HG03097 (cell line): Measurements from ENCODE around the gene ZNF664.

Source experiments
- ATAC-seq: cut with Tn5 transposase; IDR thresholded peaks from one replicate; pipeline ENCODE4 v1.9.1; 2021; ENCODE audit not compliant: unreplicated experiment, low FRiP score

The ZNF664 gene

DNA sequence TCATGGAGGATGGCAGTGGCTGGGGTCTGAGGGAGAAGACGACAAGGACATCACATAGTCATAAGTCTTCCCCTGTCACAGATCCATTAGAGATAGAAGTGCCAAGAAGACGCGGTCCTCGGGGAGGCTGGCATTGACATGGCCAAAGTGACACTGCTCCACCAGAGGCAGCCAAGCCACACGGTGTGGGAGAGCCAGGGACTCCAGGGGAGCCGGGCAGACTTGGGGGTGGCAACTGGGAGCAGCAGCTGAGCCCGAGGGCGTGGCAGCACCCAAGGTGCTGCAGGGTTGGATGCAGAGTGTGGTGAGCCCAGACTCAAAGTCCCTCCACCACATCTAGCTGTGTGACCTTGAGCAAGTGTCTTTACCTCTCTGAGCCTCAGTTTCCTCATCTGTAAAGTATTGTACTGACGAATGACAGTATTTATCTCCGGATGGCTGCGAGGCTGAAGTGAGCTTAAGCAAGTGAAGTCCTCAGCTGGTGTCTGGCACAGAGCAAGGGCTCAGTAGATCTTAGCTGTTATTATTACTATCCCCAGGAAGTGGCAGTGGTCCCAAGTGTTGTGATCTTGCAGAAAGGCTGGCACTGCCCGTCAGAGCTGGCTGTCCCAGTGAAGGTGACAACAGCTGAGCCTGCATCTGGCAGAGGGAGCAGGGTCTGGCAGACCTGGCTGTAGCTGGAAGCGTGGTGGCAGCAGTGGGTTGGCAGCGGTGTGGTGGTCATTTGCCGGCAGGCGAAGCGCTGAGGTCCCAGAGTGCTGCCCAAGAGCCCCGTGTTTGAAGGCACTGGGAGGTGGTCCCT is 54.9 kb downstream of the ZNF664 start:
- ATAC-seq, result no peak

GRCh38 chr12:124028555-124028925 is 55.5 kb downstream of the ZNF664 start:
- ATAC-seq, result no peak

DNA sequence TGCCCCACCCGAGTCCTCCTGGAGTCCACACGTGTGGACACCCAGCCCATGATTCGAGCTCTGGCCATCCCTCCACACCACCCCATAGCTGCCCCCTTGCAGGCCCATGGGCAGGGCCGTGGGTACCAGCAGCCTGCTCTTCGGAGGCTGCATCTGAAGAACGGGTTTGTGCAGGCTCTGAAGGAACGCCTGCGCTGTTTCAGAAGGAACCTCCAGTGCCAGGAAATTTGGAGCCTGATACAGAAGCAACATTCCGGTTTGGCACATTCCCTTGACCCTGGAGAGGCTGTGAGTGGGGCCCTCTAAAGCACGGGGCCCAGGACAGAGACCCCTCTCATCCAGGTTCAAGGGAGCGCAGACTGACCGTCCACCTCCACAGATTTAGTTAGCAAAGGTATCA is 57.0 kb downstream of the ZNF664 start:
- ATAC-seq, result no peak

DNA sequence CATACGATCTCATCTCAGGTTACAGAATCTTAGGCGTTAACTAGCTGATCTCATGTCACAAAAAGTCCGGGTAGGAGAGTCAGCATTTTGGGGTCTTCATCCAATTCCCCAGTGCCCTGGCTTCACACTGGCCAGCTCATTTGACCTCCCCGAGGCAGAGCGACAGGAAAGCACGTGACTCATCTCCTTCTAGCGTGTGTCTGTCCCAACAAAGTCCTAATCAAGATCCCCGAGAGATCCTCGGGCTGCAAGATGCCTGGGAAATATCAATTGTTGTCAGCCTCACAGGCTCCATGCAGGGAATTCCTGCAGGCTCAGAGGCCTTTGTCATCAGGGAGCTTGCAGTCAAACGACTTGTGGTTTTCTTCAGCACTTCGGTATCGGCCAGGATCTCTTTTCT is 57.5 kb downstream of the ZNF664 start:
- ATAC-seq, result no peak

DNA sequence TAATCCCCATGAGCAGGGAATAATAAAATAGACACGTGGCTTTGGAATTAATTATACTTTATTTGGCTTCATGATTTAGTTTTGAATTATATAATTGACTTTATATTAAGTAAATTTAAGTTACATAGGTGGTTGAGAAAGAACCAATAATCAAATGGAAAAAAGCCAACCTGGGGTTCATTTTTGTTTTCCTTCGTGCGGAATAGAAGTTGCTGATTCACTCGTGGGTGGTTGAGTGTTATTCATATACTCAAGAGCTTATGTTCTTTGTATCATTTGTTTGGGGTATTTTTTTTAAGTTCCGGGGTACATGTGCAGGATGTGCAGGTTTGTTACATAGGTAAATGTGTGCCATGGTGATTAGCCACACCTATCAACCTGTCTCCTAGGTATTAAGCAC is 58.0 kb downstream of the ZNF664 start:
- no peak for ATAC-seq

- no peak for ATAC-seq
Measured at GRCh38 chr12:124032265-124032886, 59.4 kb downstream of the ZNF664 start.

GRCh38 chr12:124033859-124034258 is 60.8 kb downstream of the ZNF664 start:
- no peak for ATAC-seq

DNA sequence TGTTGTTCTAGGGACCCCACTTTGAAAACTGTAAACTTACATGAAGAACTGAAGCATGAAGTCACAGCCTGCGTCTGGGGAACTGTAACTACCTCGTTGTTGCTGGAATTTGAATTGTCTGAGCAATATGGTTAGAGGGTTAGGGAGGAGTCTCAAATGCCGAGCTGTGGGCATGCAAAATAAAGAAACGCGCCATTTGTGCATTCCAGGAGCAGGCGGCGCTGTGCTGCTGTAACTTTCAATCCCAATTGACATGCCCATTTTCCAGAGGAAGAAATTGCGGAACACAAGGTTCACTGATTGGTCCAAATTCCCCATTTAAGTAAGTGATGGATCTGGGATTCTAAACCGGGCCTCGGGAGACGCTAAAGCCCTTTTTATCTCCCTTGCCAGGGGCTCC is 61.3 kb downstream of the ZNF664 start:
- no peak for ATAC-seq

DNA sequence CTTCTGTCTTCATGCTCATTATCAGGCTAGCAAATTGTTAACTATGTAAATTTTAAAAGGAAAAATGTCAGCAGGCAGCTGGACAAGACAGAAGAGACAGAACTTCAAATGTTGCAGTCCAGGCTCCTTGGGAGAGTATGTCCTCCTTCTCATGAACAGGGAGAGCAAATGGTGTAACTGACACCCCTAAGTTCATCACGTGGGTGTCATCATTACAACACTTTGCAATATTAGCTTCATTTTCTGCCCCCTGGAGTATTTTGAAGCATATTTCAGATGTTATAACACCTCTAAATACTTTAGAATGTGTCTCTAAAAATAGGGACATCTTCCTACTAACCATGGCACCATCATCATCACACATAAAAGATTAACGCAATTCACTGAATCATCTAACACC is 62.1 kb downstream of the ZNF664 start:
- no peak for ATAC-seq

DNA sequence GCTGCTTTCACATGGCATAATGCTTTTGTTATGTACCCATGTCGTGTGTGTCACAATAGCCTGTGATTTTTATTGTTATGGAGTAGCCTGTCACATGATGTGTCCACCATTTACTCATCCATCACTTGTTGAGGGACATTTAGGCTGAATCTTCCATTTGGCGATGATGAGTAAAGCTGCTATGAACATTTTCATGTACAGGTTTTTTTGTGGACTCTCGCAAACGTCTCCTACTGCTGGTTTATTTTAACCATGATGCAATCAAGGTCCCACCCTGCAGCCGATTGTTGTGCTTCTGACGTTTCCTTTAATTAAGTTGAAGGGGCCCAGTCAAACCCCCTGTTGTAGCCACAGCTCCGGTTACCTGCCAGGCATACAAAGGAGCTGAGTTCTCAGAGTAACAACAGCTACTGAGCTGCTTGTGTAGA is 63.2 kb downstream of the ZNF664 start:
- ATAC-seq, result no peak

DNA sequence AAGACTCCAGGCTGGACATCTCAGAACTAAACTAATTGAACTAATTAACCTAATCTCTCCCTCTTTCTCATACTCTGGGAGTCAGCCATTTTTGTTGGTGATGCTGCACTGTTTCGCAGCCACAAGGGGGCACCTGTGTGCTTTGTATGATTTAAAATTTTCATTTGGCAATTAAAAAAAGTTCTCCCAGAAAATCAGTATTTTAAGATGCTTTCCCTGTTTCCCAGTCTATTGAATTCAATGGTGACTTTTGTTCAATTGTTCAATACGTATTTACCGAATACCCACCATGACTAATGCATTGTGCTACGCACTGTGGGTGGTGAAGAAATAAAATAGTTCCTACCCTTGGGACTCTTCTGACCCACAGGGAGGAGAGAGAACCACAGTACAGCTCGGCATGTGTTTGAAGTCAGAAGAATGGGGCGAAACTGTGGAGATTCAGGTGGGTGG is 63.7 kb downstream of the ZNF664 start:
- ATAC-seq, result no peak

DNA sequence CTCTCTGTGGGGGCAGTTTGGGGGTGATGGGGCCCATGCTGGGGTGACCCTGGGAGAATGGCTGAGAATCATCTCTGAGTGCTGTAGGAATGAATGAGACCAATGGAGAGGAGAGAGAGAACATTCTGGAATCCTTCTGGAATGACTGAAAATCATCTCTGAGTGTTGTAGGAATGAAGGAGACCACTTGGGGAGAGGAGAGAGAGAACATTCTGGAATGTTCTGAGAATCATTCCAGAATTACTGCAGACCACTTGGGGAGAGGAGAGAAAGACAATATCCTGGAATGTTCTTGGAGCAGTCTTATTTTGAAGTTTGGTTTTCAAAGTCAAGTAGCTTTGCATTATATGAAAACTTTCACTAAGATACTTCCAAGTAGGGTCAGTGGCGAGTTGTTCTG is 64.3 kb downstream of the ZNF664 start:
- ATAC-seq, result no peak

GRCh38 chr12:124039276-124039675 is 66.3 kb downstream of the ZNF664 start:
- no peak for ATAC-seq

DNA sequence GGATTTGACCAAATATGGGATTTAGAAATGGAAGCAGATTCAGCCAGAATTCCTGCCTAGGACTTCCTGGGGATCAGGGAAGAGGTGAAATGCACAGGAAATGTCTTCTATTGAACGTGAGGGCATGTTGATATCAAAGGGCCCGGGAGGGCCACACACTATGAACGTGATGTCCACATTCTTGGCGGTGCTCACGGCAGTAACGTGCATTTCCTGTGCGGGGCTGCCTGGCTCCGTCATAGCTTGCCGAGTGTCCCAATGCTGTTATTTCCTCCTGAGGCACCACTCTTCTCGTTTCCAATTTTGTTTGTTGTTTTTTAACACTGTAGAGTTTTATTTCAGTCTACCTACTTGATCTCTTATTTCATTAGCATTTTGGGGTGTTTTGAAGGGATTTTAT is 67.3 kb downstream of the ZNF664 start:
- no peak for ATAC-seq

DNA sequence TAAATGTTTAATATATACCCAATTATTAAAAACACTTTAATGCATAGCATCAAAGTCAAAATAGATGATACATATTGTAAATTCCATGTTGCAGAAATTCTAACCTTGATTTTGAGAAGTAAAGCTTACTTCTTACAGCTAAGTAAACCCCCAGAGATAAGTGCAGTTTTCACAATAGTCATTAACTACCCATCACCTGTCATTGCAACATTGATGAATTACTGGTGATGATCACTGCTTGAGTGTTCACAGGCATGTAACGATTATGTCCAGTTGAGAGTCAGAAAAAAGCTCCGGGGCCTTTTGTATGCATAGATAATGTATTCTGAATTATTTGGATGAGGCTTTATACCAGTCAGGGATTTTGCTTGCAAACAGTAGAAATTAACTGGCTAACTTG is 67.7 kb downstream of the ZNF664 start:
- no peak for ATAC-seq

GRCh38 chr12:124041907-124042306 is 68.9 kb downstream of the ZNF664 start:
- ATAC-seq, result no peak

- ATAC-seq, result no peak
Measured at GRCh38 chr12:124044021-124044420, 71.0 kb downstream of the ZNF664 start.

DNA sequence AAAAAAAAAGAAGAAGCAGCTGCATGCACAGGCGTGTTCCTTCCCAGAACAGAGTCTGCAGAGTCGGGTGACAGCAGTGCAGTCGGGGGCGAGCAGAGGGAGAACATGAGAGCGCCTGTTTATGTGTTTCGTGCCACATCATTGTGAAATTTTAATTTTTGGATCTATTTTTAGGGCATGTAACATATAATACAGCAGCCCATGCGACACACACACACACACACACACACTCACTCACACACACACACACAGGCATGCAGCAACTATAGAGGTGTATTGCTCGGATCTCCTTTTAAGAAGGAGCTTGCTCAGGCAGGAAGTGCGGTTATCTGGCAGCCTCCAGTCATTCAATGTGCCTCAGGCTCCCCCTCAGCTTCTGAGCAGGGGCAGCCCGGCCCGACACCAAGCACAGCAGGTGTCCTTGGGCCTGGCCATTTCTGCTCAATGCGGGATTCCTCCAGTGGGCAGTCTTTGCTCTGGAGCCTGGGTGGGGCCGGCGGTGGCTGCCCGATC is 71.8 kb downstream of the ZNF664 start:
- ATAC-seq, result no peak

DNA sequence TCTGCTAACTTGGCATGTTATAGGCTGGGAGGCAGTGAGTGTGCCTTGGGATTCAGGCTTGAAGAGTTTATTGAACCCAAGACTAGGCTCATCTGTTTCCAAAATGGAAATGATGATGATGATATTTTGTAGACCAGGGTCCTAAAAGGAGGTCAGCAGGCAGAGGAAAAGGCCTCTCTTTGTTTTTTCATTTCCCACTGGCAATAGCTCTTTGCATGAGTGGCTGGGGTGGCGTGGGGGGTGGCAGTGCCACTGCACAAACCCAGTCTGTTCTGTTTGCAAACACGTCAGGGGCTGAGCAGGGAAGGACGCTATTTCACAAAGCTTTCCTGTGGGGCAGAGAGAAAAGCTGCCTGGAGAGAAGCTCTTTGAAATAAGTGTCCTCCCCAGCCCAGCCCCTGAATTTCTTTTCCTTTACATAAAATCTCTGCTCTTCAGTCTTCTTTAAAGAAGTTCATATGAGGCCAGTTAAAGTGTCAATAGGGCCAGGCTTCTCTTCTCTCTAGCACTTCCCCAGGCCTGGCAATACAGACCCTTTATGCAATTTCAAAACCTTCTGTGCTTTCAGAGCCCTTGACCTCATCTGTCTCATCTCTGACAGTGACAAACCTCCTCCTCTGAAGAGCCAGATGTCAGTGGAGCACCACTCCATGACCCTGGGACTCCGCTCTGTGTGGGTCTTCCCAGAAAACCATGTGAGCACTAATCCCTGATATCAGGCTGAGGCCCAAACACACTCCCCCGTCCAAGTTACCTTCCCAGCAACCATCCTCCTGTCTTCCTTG is 72.8 kb downstream of the ZNF664 start:
- no peak for ATAC-seq

- no peak for ATAC-seq
Measured at GRCh38 chr12:124046456-124046740, 73.4 kb downstream of the ZNF664 start.

DNA sequence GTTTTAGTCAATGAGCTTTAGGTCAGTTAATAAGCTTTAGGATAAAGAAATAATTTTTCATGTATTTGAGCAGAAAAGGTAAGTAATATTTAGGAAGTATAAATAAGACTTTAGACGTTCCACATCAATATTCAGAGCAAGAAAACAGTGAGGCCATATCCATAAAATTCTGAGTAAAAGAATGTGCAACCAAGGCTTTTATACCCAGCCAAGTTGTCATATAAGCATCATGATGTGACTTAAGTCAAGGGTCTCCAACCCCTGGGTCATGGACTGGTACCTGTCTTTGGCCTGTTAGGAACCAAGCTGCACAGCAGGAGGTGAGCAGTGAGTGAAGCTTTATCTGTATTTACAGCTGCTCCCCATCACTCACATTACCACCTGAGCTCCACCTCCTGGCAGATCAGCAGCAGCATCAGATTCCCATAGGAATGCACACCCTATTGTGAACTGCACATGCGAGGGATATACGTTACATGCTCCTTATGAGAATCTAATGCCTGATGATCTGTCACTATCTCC is 74.1 kb downstream of the ZNF664 start:
- ATAC-seq, result no peak
